ENCODE results near the gene PDGFA. TPM values are rescaled to one million over a fixed set of nuclear protein-coding genes. Genes with fewer than 3 reads are reported as not detected.

Gene PDGFA
- total and polyA plus RNA-seq, 8 donors, result 11.1 to 93.0 (median 41.8) TPM

- intact Hi-C loops (cut with DNase I; ENCODE audit: low total_unique reads), result no loop called here
- TF ChIP-seq CTCF (IDR thresholded peaks at IDR 0.05) (no peak), EP300 (IDR thresholded peaks at IDR 0.05) (no peak), POLR2A (IDR thresholded peaks at IDR 0.05) (no peak), POLR2AphosphoS5 (IDR thresholded peaks at IDR 0.05) (no peak)
- Histone ChIP-seq H3K4me3 (no peak overlapping the region), H3K36me3 (no peaks in the 10 kb centered on the region), H3K27ac (no peak overlapping the region), H3K9me3 (peaks cover 0 to 10% (median 8%) of the 10 kb centered on the region in 4 donors), H3K4me1 (peaks cover 0 to 15% (median 13%) of the 10 kb centered on the region in 4 donors), H3K27me3 (peaks cover 0 to 9% (median 9%) of the 10 kb centered on the region in 3 donors)
- WGBS, 5 donors, result 98 to 99% (median 98%) methylated on average over 5 to 6 of the region's 7 CpGs
- DNase-seq, result no peak
These were observed 44.3 kb downstream of the PDGFA start for GRCh38 chr7:475425-475728.

GRCh38 chr7:474605-475424 lies 44.8 kb downstream of the PDGFA start:
- Histone ChIP-seq H3K4me1 (peaks cover 0 to 15% (median 12%) of the 10 kb centered on the region in 4 donors), H3K9me3 (peaks cover 0 to 10% (median 8%) of the 10 kb centered on the region in 4 donors), H3K36me3 (no peaks in the 10 kb centered on the region), H3K4me3 (no peak overlapping the region), H3K27ac (no peak overlapping the region), H3K27me3 (peaks cover 0 to 4% (median 3%) of the 10 kb centered on the region in 3 donors)
- DNase-seq, result no peak
- 89 to 90% (median 90%) methylated on average over 23 of the region's 23 CpGs for WGBS, 5 donors
- intact Hi-C loops (cut with DNase I; ENCODE audit: low total_unique reads), result no loop called here
- no peak for TF ChIP-seq EP300 (IDR thresholded peaks at IDR 0.05)
- TF ChIP-seq POLR2A (IDR thresholded peaks at IDR 0.05), result no peak

- intact Hi-C loops (cut with DNase I; ENCODE audit: low total_unique reads), result no loop called here
- H3K4me3 ChIP-seq, result no peak overlapping the region
- WGBS, 5 donors, result 84 to 90% (median 86%) methylated on average over 14 of the region's 14 CpGs
- H3K27ac ChIP-seq, result no peak overlapping the region
- peaks cover 0 to 15% (median 12%) of the 10 kb centered on the region in 4 donors for H3K4me1 ChIP-seq
- H3K36me3 ChIP-seq, result no peaks in the 10 kb centered on the region
- H3K9me3 ChIP-seq, result peaks cover 0 to 10% (median 8%) of the 10 kb centered on the region in 4 donors
- DNase-seq, result no peak
- no peaks in the 10 kb centered on the region for H3K27me3 ChIP-seq
- TF ChIP-seq CTCF (IDR thresholded peaks at IDR 0.05) (no peak), POLR2AphosphoS5 (IDR thresholded peaks at IDR 0.05) (no peak), EP300 (IDR thresholded peaks at IDR 0.05) (no peak), POLR2A (IDR thresholded peaks at IDR 0.05) (no peak)
These were observed 45.6 kb downstream of the PDGFA start for GRCh38 chr7:473870-474604.

- 85 to 94% (median 91%) methylated on average over 14 to 18 of the region's 18 CpGs for WGBS, 5 donors
- Histone ChIP-seq H3K4me3 (no peak overlapping the region), H3K36me3 (no peaks in the 10 kb centered on the region), H3K27me3 (no peaks in the 10 kb centered on the region), H3K4me1 (peaks cover 0 to 15% (median 12%) of the 10 kb centered on the region in 4 donors), H3K27ac (no peak overlapping the region), H3K9me3 (peaks cover 0 to 14% (median 8%) of the 10 kb centered on the region in 4 donors)
- peak in 1 of 2 donors; percentile 21 for DNase-seq
- intact Hi-C loops (cut with DNase I; ENCODE audit: low total_unique reads), result no loop called here
- no peak for TF ChIP-seq EP300 (IDR thresholded peaks at IDR 0.05)
- no peak for TF ChIP-seq CTCF (IDR thresholded peaks at IDR 0.05)
- TF ChIP-seq POLR2AphosphoS5 (IDR thresholded peaks at IDR 0.05), result no peak
- no peak for TF ChIP-seq POLR2A (IDR thresholded peaks at IDR 0.05)
These were observed 46.4 kb downstream of the PDGFA start for GRCh38 chr7:473211-473734.
